Activated effector memory CD4-positive, alpha-beta T cell treated with anti-CD3 and anti-CD28 coated beads, Interleukin-2, amount 50 U/mL, for 16 hours (primary cell): ENCODE measurements around the gene DEPDC5.

Experiments used
- DNase-seq: peaks from one replicate; pipeline ENCODE4 v3.0.0-alpha.2; 2020

DEPDC5 gene

GRCh38 chr22:31857247-31857646 is 103.4 kb downstream of the DEPDC5 start:
- DNase-seq = no peak

- no peak for DNase-seq
Observed at GRCh38 chr22:31861226-31861840, 107.5 kb downstream of the DEPDC5 start.

GRCh38 chr22:31866918-31867317 is 113.1 kb downstream of the DEPDC5 start:
- no peak for DNase-seq

GRCh38 chr22:31867386-31868153 is 113.8 kb downstream of the DEPDC5 start:
- no peak for DNase-seq

GRCh38 chr22:31869739-31870138 is 115.9 kb downstream of the DEPDC5 start:
- no peak for DNase-seq

GRCh38 chr22:31870890-31871289 is 117.1 kb downstream of the DEPDC5 start:
- DNase-seq = no peak

GRCh38 chr22:31871480-31871879 is 117.7 kb downstream of the DEPDC5 start:
- DNase-seq = no peak

- DNase-seq = no peak
Observed at GRCh38 chr22:31872209-31872608, 118.4 kb downstream of the DEPDC5 start.

- DNase-seq = no peak
Observed at GRCh38 chr22:31874821-31875220, 121.0 kb downstream of the DEPDC5 start.

- no peak for DNase-seq
Observed at GRCh38 chr22:31876156-31876920, 122.5 kb downstream of the DEPDC5 start.

GRCh38 chr22:31879585-31879984 is 125.8 kb downstream of the DEPDC5 start:
- DNase-seq = no peak

- no peak for DNase-seq
Observed at GRCh38 chr22:31881200-31881599, 127.4 kb downstream of the DEPDC5 start.

- no peak for DNase-seq
Observed at GRCh38 chr22:31881865-31882264, 128.0 kb downstream of the DEPDC5 start.

GRCh38 chr22:31882971-31883370 is 129.2 kb downstream of the DEPDC5 start:
- DNase-seq = no peak

GRCh38 chr22:31883989-31884388 is 130.2 kb downstream of the DEPDC5 start:
- DNase-seq = no peak

- no peak for DNase-seq
Observed at GRCh38 chr22:31891366-31892079, 137.7 kb downstream of the DEPDC5 start.

- DNase-seq = no peak
Observed at GRCh38 chr22:31892080-31892433, 138.2 kb downstream of the DEPDC5 start.

- no peak for DNase-seq
Observed at GRCh38 chr22:31893460-31893859, 139.6 kb downstream of the DEPDC5 start.

- DNase-seq = no peak
Observed at GRCh38 chr22:31895411-31896123, 141.7 kb downstream of the DEPDC5 start.

- no peak for DNase-seq
Observed at GRCh38 chr22:31896472-31896871, 142.7 kb downstream of the DEPDC5 start.

GRCh38 chr22:31897842-31898805 is 144.3 kb downstream of the DEPDC5 start:
- DNase-seq = no peak
